Endothelial cell (in vitro differentiated cells): ENCODE results near the gene GPR180. TPM values are rescaled to one million over a fixed set of nuclear protein-coding genes. Genes with fewer than 3 reads are reported as not detected.

ENCODE experiments used
- DNase-seq: peaks from one replicate; pipeline ENCODE4 v3.0.0; 2021; ENCODE audit warnings: low spot score
- H3K27ac Mint-ChIP-seq: one replicate; pipeline ENCODE4 v1.8.0; 2021; ENCODE audit warnings: mixed read lengths, inconsistent platforms; ENCODE audit not compliant: unreplicated experiment
- H3K27me3 Mint-ChIP-seq: one replicate; pipeline ENCODE4 v1.8.0; 2021; ENCODE audit warnings: mild to moderate bottlenecking, moderate library complexity, mixed read lengths, inconsistent platforms; ENCODE audit not compliant: unreplicated experiment
- H3K36me3 Mint-ChIP-seq: one replicate; pipeline ENCODE4 v1.8.0; 2021; ENCODE audit warnings: mild to moderate bottlenecking, low read depth, mixed read lengths, inconsistent platforms; ENCODE audit not compliant: unreplicated experiment
- H3K4me1 Mint-ChIP-seq: one replicate; pipeline ENCODE4 v1.8.0; 2021; ENCODE audit warnings: mild to moderate bottlenecking, mixed read lengths, inconsistent platforms; ENCODE audit not compliant: unreplicated experiment
- H3K4me3 Mint-ChIP-seq: one replicate; pipeline ENCODE4 v1.8.0; 2021; ENCODE audit warnings: mild to moderate bottlenecking, mixed read lengths, inconsistent platforms; ENCODE audit not compliant: unreplicated experiment
- H3K9me3 Mint-ChIP-seq: one replicate; pipeline ENCODE4 v1.8.0; 2021; ENCODE audit warnings: mixed read lengths, inconsistent platforms; ENCODE audit not compliant: unreplicated experiment
- CTCF ChIP-seq: fragments of 200-600 bp; sonication (generic); IDR thresholded peaks from one replicate; pipeline ENCODE4 v1.5.0; 2021; ENCODE audit warnings: antibody characterized with exemption; ENCODE audit not compliant: unreplicated experiment
- total RNA-seq: library from RNA; stranded (reverse); fragmentation: NEBNext Ultra II Directional; extraction: Animal tissue kit (Norgen Biotek cat#: 25700); gene quantifications from one replicate; pipeline ENCODE4 v1.2.1, GENCODE V29; 2021; ENCODE audit not compliant: unreplicated experiment

GPR180 gene
- total RNA-seq, 1 donor from 2014 or later, result 3.6 TPM

GRCh38 chr13:94557684-94558235 lies 43.9 kb upstream of the GPR180 start:
- no peaks in the 10 kb centered on the region for H3K9me3 Mint-ChIP-seq
- H3K4me1 Mint-ChIP-seq, result no peaks in the 10 kb centered on the region
- H3K4me3 Mint-ChIP-seq, result no peak overlapping the region
- TF ChIP-seq CTCF, result no peak
- H3K27me3 Mint-ChIP-seq, result no peaks in the 10 kb centered on the region
- no peak overlapping the region for H3K27ac Mint-ChIP-seq
- H3K36me3 Mint-ChIP-seq, result no peaks in the 10 kb centered on the region
- DNase-seq, result no peak

GRCh38 chr13:94558716-94559115 lies 42.9 kb upstream of the GPR180 start:
- no peak overlapping the region for H3K4me3 Mint-ChIP-seq
- H3K9me3 Mint-ChIP-seq, result no peaks in the 10 kb centered on the region

GRCh38 chr13:94559222-94559795 lies 42.3 kb upstream of the GPR180 start:
- no peak for DNase-seq
- Mint-ChIP-seq H3K4me3 (no peak overlapping the region), H3K27ac (no peak overlapping the region), H3K27me3 (no peaks in the 10 kb centered on the region), H3K4me1 (no peaks in the 10 kb centered on the region), H3K9me3 (no peaks in the 10 kb centered on the region), H3K36me3 (no peaks in the 10 kb centered on the region)
- TF ChIP-seq CTCF, result no peak

More at GRCh38 chr13:94558716-94559115, 42.9 kb upstream of the GPR180 start:
- no peak for DNase-seq
- no peak for TF ChIP-seq CTCF
- Mint-ChIP-seq H3K36me3 (no peaks in the 10 kb centered on the region), H3K4me1 (no peaks in the 10 kb centered on the region), H3K27me3 (no peaks in the 10 kb centered on the region), H3K27ac (no peak overlapping the region)

GRCh38 chr13:94560116-94560515 lies 41.5 kb upstream of the GPR180 start:
- H3K4me1 Mint-ChIP-seq, result no peaks in the 10 kb centered on the region
- no peak overlapping the region for H3K27ac Mint-ChIP-seq
- DNase-seq, result no peak
- H3K9me3 Mint-ChIP-seq, result no peaks in the 10 kb centered on the region
- no peak overlapping the region for H3K4me3 Mint-ChIP-seq
- no peaks in the 10 kb centered on the region for H3K27me3 Mint-ChIP-seq
- TF ChIP-seq CTCF, result no peak
- no peaks in the 10 kb centered on the region for H3K36me3 Mint-ChIP-seq

GRCh38 chr13:94561126-94561525 lies 40.5 kb upstream of the GPR180 start:
- Mint-ChIP-seq H3K27ac (no peak overlapping the region), H3K4me1 (no peaks in the 10 kb centered on the region), H3K27me3 (no peaks in the 10 kb centered on the region), H3K4me3 (no peak overlapping the region), H3K9me3 (no peaks in the 10 kb centered on the region), H3K36me3 (no peaks in the 10 kb centered on the region)
- no peak for DNase-seq
- TF ChIP-seq CTCF, result no peak
